ENCODE results near the gene TSPO2.

TSPO2 gene

GRCh38 chr6:41051873-41052272, 9.6 kb downstream of the TSPO2 start:
- no peak for DNase-seq (ENCODE audit: low read depth)

- no peak for DNase-seq (ENCODE audit: low read depth)
Measured at GRCh38 chr6:41053041-41053440, 10.8 kb downstream of the TSPO2 start, which contains the start of gene APOBEC2. Gene APOBEC2 (plus strand): TSS chr6:41053202. CDS start chr6:41053348, 146 bp downstream.

- DNase-seq (ENCODE audit: low read depth), result no peak
Measured at GRCh38 chr6:41054511-41054910, 12.2 kb downstream of the TSPO2 start.

DNA sequence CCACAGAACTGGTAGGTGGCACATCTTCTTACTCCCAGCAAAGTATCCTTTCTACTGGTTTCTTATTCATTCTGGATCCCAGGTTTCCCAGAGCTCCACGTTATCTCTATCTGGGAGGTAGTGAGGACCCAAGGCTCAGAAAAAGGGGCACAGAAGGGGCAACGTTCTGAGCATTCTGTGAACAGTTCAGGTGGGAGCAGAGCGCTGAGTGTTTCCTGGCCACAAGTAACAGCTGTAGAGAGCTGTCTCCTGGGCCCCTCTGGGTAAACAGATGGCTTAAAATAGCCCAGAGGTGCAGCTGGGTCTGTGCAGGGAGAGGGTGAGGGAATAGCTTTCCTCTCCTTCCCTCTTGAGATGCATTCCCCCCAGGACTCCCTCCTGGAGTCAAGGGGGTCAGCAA, 12.9 kb downstream of the TSPO2 start:
- DNase-seq (ENCODE audit: low read depth), result no peak

- no peak for DNase-seq (ENCODE audit: low read depth)
Measured at GRCh38 chr6:41056768-41057490, 14.7 kb downstream of the TSPO2 start.

- no peak for DNase-seq (ENCODE audit: low read depth)
Measured at GRCh38 chr6:41058783-41059181, 16.5 kb downstream of the TSPO2 start.

- DNase-seq (ENCODE audit: low read depth), result no peak
Measured at GRCh38 chr6:41059556-41059955, 17.3 kb downstream of the TSPO2 start.

- no peak for DNase-seq (ENCODE audit: low read depth)
Measured at GRCh38 chr6:41061196-41061726, 19.0 kb downstream of the TSPO2 start.

DNA sequence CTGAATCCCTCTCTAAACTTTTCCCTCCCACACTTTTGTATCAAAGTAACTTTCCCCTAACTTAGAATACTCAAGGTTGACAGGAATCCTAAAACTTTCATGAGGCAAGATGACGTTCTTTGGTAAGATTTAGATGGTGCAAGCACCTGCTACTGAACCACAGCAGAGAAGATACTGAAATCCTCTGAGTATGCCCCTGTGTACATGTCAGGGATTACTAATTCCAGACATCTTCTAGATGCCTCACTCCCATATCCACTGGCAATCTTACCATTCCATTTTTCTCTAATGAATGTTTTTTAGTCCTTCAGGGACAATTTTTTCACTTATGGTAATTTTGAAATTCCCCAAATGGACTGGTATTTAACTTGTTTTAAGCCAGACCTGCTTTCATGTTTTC, 19.8 kb downstream of the TSPO2 start:
- no peak for DNase-seq (ENCODE audit: low read depth)

DNA sequence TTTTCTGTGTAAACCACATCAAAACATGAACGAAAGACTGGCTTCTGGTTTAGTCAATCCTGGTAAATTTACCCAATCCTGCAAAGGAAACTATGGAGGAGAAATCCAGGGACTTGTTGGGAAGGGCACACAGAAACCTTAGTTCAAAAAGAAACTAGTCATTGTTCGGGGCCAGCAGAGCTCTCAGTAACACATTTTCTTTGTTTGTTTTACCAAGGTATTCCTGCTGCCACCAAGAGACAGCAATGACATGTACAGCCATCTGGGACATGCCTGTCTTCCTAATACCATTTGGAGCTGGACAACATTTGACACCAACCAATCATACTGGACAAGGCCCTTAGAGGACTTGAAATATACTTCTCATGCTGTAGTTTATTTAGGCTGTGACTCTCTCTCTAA, 21.6 kb downstream of the TSPO2 start:
- no peak for DNase-seq (ENCODE audit: low read depth)

GRCh38 chr6:41064841-41065240, 22.6 kb downstream of the TSPO2 start:
- DNase-seq (ENCODE audit: low read depth), result no peak

DNA sequence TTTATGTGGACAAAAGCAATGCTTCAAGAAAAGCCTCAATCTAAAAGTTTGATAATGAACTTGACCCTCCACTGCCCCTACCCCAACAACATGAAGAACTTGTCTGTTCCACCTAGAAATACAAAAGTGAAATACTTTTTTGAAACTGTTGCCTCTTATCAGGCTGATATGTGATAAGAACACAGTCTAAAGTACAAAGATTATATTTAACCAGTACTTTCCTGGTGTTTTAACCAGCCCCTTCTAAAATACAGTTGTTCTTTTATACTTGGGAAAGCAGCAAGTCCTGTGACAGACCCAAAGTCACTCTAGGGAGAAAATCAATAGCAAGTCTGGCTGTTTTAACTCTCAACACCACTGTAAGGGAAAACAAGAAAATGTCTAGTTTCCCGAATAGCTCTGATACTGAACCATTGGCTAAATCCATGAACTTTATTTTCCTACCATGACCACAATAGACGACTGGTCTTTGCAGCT, 23.3 kb downstream of the TSPO2 start:
- DNase-seq (ENCODE audit: low read depth), result no peak

DNA sequence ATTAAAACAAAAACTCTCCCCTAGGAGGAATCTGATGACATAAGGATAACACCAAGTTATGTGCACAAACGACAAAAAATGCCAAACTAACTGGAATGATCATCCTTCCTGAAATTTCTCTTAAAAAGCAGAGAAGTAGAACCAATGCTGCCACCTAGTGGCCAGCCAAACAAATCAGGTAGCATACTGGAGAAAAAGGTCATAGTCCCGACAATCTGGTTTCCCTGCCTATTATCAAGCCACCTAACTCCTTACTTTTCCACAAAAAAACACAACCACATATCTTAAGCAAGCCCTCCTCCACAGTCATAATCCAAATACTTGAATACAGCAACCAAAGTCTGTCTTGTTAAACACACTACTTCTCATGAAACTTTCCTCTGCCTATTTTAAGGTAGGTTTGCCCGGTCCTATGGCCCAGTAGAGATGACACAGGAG, 24.6 kb downstream of the TSPO2 start:
- peak; percentile 74 for DNase-seq (ENCODE audit: low read depth)

DNA sequence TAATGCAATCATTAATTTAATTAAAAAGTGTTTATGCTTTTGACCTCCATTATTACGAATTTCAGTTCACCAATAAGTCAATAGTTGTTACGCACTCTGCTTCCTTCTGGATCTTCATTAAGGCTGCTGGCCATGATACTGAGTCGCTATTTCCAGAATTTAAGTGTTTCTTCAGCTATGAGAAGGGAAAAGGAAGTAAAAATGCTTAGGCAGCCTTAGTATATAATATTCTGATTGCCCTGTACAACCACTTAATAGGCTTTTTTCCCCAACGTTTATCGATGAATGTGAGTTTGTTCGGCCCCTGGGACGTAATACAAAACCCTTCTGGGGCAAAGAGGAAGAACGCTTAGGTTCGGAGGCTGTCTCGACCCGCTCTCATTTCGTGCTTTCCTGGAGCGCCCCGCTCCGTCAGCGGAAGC, 29.2 kb downstream of the TSPO2 start:
- DNase-seq (ENCODE audit: low read depth), result no peak

GRCh38 chr6:41071923-41072835, 29.9 kb downstream of the TSPO2 start, which contains the start of gene OARD1:
Gene OARD1 (minus strand): TSS chr6:41072356. CDS start chr6:41071634, 722 bp downstream.
- DNase-seq (ENCODE audit: low read depth), result peak; percentile 100

DNA sequence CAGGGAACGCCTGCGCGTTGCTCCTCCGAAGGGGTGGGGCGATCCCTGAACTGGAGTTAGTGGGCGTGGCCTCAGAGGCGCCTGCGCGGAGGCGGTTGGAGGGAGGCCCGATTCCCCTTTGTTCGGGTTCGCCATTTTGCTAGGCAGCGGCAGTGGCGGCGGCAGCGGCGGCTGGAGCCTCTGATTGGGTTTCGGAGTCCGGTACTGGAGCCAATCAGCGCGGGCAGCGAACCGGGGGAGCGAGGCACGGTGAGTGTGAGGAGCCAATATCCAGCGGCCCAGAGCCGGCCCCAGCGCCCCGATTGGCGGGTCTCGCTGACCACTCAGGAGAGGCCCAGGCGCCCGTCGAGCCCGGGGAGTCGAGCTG, 30.6 kb downstream of the TSPO2 start, which contains the start of gene NFYA:
Gene NFYA (plus strand): TSS at position 139 of the 367 bp plus-strand sequence. CDS start 6,116 bp downstream, outside the sequence.
- DNase-seq (ENCODE audit: low read depth), result no peak

DNA sequence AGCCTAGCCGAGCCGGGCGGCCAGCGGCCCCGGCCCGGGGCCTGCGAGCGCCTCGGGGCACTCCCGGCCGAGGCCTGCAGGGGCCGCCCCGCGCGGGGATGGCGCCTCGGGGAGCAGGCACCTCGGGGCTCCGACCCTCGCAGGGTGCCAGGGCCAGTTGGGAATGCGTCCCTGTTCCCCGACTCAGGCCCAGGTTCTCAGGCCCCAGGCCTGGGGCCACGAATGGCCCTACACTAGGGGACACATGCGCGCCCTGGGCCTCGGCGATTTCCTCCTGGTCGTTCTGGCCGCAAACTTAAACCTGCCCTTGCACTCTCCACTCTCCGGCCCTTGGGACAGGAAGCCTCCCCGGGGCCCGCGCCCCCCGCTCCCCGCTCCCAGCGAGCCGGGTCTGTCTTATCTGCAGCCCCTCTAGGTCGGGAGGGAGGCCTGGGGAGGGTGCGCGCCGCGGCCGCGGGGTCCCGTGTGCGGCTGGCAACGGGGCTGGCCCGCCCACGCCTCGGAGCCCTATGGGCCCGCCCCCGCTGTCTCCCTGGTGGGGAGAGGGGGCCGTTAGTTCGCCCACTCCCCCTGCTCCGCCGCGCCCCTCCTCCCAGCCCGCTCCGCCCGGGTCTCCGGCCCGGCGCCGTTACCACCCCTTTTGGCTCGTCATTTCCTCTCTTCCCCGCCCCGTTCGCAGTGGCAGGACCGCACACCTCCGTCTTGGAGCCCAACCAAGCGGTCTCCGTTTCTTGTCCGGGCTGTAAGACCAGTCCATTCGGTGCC, 31.1 kb downstream of the TSPO2 start:
- DNase-seq (ENCODE audit: low read depth), result peak; percentile 68

GRCh38 chr6:41073968-41074691, 31.9 kb downstream of the TSPO2 start:
- DNase-seq (ENCODE audit: low read depth), result peak; percentile 19

DNA sequence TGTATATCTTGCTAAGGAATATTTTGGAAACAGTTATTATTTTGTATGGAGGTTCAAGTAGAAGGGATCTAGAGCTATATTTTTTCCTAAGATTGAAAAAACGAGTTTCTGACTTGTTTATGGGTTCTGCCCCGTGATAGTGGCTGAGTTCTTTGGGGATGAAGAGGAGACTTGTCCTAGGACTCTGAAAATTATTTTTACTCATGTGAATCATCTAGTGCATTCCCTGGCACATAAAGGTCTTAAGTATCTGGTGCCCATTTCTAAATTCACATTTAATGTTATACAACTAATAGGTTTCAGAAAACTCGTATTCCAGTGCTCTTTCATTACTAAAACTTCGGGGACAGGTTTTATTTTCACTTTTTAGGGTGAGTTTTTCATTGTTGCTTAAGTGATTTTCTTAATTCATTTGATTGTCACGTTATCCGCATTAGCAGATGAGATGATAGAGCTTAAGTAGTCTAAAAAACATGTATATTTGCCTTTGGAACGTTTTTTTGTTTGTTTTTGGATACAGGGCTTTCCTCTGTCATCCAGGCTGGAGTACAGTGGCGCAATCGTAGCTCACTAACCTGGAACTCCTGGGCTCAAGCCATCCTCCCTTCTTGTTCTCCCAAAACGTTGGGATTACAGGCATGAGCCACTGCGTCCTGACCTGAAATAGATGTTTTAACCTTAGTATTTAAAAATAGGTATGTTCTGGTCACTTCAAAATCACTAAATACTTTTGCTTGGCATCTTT, 32.6 kb downstream of the TSPO2 start:
- peak; percentile 12 for DNase-seq (ENCODE audit: low read depth)

Measured in fibroblast of gingiva (primary cell).